Measurements from ENCODE around the gene TSGA10. TPM values are rescaled to one million over a fixed set of nuclear protein-coding genes. Genes with fewer than 3 reads are reported as not detected.

TSGA10 gene
- total and polyA plus RNA-seq, 8 donors = 3.5 to 10.1 (median 6.5) TPM

DNA sequence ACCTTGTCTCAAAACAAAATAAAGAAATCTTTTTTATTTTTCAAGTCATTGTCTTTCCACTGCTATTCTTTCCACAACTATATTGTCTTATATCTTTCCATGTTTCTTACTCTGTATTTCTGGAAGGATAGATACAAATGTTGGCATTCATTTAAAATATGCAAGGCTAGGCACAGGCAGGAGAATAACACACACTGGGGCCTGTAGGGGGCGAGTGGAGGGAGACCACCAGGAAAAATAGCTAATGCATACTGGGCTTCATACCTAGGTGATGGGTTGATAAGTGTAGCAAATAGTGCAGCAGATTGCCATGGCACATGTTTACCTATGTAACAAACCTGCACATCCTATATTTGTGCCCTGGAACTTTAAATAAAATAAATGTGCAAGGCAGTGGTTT lies 35.8 kb upstream of the TSGA10 start:
- ATAC-seq = no peak
- DNase-seq = no peak
- intact Hi-C loops (cut with DNase I) = no loop called here
- no peaks in the 10 kb centered on the region for H3K9me3 ChIP-seq
- no peaks in the 10 kb centered on the region for H3K4me1 ChIP-seq
- TF ChIP-seq, protein P1, sequence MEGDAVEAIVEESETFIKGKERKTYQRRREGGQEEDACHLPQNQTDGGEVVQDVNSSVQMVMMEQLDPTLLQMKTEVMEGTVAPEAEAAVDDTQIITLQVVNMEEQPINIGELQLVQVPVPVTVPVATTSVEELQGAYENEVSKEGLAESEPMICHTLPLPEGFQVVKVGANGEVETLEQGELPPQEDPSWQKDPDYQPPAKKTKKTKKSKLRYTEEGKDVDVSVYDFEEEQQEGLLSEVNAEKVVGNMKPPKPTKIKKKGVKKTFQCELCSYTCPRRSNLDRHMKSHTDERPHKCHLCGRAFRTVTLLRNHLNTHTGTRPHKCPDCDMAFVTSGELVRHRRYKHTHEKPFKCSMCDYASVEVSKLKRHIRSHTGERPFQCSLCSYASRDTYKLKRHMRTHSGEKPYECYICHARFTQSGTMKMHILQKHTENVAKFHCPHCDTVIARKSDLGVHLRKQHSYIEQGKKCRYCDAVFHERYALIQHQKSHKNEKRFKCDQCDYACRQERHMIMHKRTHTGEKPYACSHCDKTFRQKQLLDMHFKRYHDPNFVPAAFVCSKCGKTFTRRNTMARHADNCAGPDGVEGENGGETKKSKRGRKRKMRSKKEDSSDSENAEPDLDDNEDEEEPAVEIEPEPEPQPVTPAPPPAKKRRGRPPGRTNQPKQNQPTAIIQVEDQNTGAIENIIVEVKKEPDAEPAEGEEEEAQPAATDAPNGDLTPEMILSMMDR (IDR thresholded peaks at IDR 0.05) = no peak
- H3K27me3 ChIP-seq = no peaks in the 10 kb centered on the region
- peaks cover 0 to 6% (median 0%) of the 10 kb centered on the region in 3 donors for H3K36me3 ChIP-seq
- 81% methylated on average over 1 of the region's 1 CpG for WGBS, 2 donors
- H3K4me3 ChIP-seq = no peak overlapping the region
- H3K27ac ChIP-seq = no peak overlapping the region
- FAIRE-seq = no peak

DNA sequence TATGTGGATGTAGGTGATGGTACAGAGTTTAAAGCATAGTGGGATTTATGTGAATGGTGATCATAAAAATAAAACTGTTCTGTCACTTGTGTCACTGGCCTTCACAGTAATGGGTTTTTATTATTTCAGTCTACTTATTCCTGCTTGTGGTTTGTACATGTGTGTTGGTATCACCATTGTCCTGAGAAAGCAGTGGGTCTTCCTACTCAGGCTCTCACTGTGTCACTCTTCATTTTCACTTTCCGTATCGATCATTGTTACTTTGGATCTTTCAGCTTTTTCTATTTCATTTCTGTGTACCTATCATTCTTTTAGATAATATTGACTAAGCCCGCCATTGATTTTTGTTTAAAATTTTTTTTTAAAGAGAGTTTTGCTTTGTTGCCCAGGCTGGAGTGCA lies 33.6 kb upstream of the TSGA10 start:
- intact Hi-C loops (cut with DNase I) = no loop called here

DNA sequence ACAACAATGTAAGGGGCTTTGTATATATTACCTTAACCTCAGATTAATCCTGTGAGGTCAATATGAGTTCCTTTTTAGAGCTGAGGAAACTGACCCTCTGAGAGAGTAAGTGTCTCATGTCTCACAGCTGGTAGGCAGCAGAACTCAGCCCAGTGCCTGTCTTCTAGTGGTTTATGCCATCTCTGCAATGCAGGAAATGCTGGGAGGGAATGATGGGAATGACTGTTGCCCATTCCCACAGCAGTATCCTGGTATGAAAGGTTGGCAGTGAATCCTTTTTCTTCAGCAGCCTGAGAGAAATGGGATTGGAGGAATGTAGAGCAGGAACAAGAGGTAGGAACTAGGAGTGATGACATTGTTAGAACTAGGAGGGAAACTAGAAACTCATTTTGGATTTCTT lies 32.3 kb upstream of the TSGA10 start:
- DNase-seq (no peak), ATAC-seq (no peak), FAIRE-seq (no peak)
- Histone ChIP-seq H3K36me3 (no peaks in the 10 kb centered on the region), H3K27ac (no peak overlapping the region), H3K4me1 (peaks cover 0 to 10% (median 7%) of the 10 kb centered on the region in 3 donors), H3K9me3 (no peaks in the 10 kb centered on the region), H3K27me3 (no peaks in the 10 kb centered on the region), H3K4me3 (no peak overlapping the region)
- TF ChIP-seq, protein P1 (IDR thresholded peaks at IDR 0.05) = no peak
- intact Hi-C loops (cut with DNase I) = no loop called here

More for the DNA sequence above, 33.6 kb upstream of the TSGA10 start:
- Histone ChIP-seq H3K4me1 (no peaks in the 10 kb centered on the region), H3K4me3 (no peak overlapping the region), H3K36me3 (no peaks in the 10 kb centered on the region), H3K27me3 (no peaks in the 10 kb centered on the region), H3K27ac (no peak overlapping the region), H3K9me3 (no peaks in the 10 kb centered on the region)
- FAIRE-seq (no peak), DNase-seq (no peak), ATAC-seq (no peak)
- WGBS, 2 donors = 88 to 92% methylated on average over 3 of the region's 3 CpGs
- TF ChIP-seq, protein P1 (IDR thresholded peaks at IDR 0.05) = no peak

DNA sequence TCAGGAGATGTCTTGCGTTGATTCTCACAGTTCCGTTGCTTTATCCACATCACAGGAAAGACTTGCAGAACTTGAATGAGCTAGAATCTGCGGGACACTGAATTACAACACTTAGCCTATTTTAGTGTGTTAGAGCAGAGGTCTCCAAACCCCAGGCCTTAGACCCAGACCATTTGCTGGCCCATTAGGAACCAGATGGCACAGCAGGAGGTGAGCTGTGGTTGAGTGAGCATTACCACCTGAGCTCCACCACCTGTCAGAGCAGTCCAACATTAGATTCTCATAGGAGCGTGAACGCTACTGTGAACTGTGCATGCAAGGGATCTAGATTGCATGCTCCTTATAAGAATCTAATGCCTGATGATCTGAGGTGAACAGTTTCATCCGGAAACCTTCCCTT lies 30.1 kb upstream of the TSGA10 start:
- no peaks in the 10 kb centered on the region for H3K36me3 ChIP-seq
- ATAC-seq (no peak), FAIRE-seq (no peak), DNase-seq (no peak)
- no peak overlapping the region for H3K4me3 ChIP-seq
- peaks cover 4 to 17% (median 11%) of the 10 kb centered on the region in 3 donors for H3K4me1 ChIP-seq
- TF ChIP-seq, protein P1 (IDR thresholded peaks at IDR 0.05) = no peak
- H3K9me3 ChIP-seq = no peaks in the 10 kb centered on the region
- 58 to 62% methylated on average over 6 of the region's 6 CpGs for WGBS, 2 donors
- H3K27ac ChIP-seq = no peak overlapping the region
- intact Hi-C loops (cut with DNase I) = no loop called here
- no peaks in the 10 kb centered on the region for H3K27me3 ChIP-seq

DNA sequence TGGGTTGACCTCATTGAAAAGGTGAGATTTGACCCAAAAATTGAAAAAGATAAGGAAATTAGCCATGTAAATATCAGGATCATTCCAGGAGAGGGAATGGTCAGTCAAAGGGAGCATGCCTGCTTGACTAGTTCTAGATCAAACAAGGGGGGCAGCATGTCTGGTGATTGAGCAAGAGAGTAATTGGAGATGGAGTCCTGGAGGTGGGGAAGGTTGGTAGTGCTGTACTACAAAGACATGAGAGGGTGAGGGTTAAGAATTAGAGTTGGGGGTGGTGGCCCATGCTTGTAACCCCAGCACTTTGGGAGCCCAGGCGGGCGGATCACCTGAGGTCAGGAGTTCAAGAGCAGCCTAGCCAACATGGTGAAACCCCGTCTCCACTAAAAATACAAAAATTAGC lies 28.3 kb upstream of the TSGA10 start:
- Histone ChIP-seq H3K4me1 (peaks cover 4 to 26% (median 11%) of the 10 kb centered on the region in 3 donors), H3K4me3 (no peak overlapping the region), H3K27ac (no peak overlapping the region), H3K36me3 (no peaks in the 10 kb centered on the region), H3K9me3 (no peaks in the 10 kb centered on the region), H3K27me3 (no peaks in the 10 kb centered on the region)
- intact Hi-C loops (cut with DNase I) = no loop called here
- TF ChIP-seq, protein P1 (IDR thresholded peaks at IDR 0.05) = no peak
- ATAC-seq (no peak), DNase-seq (no peak), FAIRE-seq (no peak)
- WGBS, 2 donors = 93% methylated on average over 3 of the region's 3 CpGs
